Measurements from ENCODE around the gene POU5F2.

DNA sequence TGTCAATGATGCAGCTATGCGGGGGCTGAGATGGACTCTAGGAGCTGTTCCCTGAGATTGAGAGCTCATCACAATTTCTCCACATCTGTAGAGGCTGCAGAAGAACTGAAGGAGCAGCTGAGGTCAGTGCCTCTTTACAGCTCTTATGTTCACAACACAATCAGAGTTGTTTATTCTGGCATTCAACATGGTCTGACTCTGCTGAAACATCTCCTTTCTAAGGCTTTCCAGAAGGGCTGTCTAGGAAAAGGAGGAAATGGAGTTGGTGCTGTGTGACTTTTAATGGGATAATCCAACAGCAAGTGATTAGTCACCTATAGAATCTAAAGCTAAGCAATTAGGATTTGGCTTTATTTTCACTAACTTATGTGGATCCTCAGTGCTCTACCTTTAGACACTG is 6.0 kb downstream of the POU5F2 start:
- no peak for TF ChIP-seq POLR2A (IDR thresholded peaks at IDR 0.05)
- no peak for TF ChIP-seq EP300 (IDR thresholded peaks at IDR 0.05)
- TF ChIP-seq, protein P1, sequence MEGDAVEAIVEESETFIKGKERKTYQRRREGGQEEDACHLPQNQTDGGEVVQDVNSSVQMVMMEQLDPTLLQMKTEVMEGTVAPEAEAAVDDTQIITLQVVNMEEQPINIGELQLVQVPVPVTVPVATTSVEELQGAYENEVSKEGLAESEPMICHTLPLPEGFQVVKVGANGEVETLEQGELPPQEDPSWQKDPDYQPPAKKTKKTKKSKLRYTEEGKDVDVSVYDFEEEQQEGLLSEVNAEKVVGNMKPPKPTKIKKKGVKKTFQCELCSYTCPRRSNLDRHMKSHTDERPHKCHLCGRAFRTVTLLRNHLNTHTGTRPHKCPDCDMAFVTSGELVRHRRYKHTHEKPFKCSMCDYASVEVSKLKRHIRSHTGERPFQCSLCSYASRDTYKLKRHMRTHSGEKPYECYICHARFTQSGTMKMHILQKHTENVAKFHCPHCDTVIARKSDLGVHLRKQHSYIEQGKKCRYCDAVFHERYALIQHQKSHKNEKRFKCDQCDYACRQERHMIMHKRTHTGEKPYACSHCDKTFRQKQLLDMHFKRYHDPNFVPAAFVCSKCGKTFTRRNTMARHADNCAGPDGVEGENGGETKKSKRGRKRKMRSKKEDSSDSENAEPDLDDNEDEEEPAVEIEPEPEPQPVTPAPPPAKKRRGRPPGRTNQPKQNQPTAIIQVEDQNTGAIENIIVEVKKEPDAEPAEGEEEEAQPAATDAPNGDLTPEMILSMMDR (IDR thresholded peaks at IDR 0.05): no peak
- no peak for TF ChIP-seq POLR2AphosphoS5 (IDR thresholded peaks at IDR 0.05)
